DOHH2 (cell line): ENCODE results near the gene TAF4B.

Experiments used
- EZH2phosphoT487 ChIP-seq: fragments of 200-600 bp; sonication (generic); IDR thresholded peaks from 2 replicates; pipeline ENCODE4 v1.6.1; 2017; ENCODE audit warnings: borderline replicate concordance, mild to moderate bottlenecking, antibody characterized with exemption, low read length, moderate library complexity, mixed read lengths
- TF ChIP-seq, protein P1 (sequence below): fragments of 200-600 bp; sonication (generic); IDR thresholded peaks from one replicate; pipeline ENCODE4 v1.5.1; 2014; ENCODE audit warnings: antibody characterized with exemption, mild to moderate bottlenecking, low read depth, low read length; ENCODE audit not compliant: poor library complexity, severe bottlenecking

- TF ChIP-seq, protein P1, sequence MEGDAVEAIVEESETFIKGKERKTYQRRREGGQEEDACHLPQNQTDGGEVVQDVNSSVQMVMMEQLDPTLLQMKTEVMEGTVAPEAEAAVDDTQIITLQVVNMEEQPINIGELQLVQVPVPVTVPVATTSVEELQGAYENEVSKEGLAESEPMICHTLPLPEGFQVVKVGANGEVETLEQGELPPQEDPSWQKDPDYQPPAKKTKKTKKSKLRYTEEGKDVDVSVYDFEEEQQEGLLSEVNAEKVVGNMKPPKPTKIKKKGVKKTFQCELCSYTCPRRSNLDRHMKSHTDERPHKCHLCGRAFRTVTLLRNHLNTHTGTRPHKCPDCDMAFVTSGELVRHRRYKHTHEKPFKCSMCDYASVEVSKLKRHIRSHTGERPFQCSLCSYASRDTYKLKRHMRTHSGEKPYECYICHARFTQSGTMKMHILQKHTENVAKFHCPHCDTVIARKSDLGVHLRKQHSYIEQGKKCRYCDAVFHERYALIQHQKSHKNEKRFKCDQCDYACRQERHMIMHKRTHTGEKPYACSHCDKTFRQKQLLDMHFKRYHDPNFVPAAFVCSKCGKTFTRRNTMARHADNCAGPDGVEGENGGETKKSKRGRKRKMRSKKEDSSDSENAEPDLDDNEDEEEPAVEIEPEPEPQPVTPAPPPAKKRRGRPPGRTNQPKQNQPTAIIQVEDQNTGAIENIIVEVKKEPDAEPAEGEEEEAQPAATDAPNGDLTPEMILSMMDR: no peak
- TF ChIP-seq EZH2phosphoT487: no peak
Observed at GRCh38 chr18:26436176-26437051, 210.2 kb downstream of the TAF4B start.
